GM06990 (cell line): ENCODE results near the gene EPHB1.

Experiments
- DNase-seq: peaks from one replicate; pipeline ENCODE4 v3.0.0-alpha.2; 2011; ENCODE audit not compliant: insufficient read length; ENCODE audit errors: extremely low read depth
- H3K27me3 ChIP-seq: replicated peaks from 2 replicates; pipeline ENCODE4 v1.6.0; 2011; ENCODE audit warnings: low read length; ENCODE audit not compliant: control insufficient read depth, insufficient read depth
- H3K36me3 ChIP-seq: 2 replicates; pipeline ENCODE4 v1.5.1; 2011; ENCODE audit warnings: low read length; ENCODE audit not compliant: control insufficient read depth, insufficient read depth
- H3K4me3 ChIP-seq: replicated peaks from 2 replicates; pipeline ENCODE4 v1.5.1; 2011; ENCODE audit warnings: low read depth, mild to moderate bottlenecking, control low read depth, low read length
- CTCF ChIP-seq: IDR thresholded peaks from 2 replicates; pipeline ENCODE4 v1.5.1; 2011; ENCODE audit warnings: low read length, control low read depth, mild to moderate bottlenecking, inconsistent platforms; ENCODE audit not compliant: insufficient read depth, poor library complexity, severe bottlenecking

The EPHB1 gene

GRCh38 chr3:134761213-134761612 lies 33.8 kb upstream of the EPHB1 start:
- Histone ChIP-seq H3K27me3 (no peaks in the 10 kb centered on the region; the same call in none of the 2 replicates), H3K4me3 (no peak overlapping the region), H3K36me3 (no peaks in the 10 kb centered on the region)
- no peak for TF ChIP-seq CTCF
- DNase-seq = no peak

GRCh38 chr3:134762016-134762415 lies 33.0 kb upstream of the EPHB1 start:
- no peaks in the 10 kb centered on the region for H3K36me3 ChIP-seq
- no peaks in the 10 kb centered on the region; the same call in none of the 2 replicates for H3K27me3 ChIP-seq
- TF ChIP-seq CTCF = no peak
- H3K4me3 ChIP-seq = no peak overlapping the region
- DNase-seq = no peak

- TF ChIP-seq CTCF = no peak
- Histone ChIP-seq H3K36me3 (no peaks in the 10 kb centered on the region), H3K4me3 (no peak overlapping the region), H3K27me3 (no peaks in the 10 kb centered on the region; the same call in 1 of the 2 replicates)
- no peak for DNase-seq
These were observed 29.6 kb upstream of the EPHB1 start for GRCh38 chr3:134765468-134765867.

- no peak for TF ChIP-seq CTCF
- no peak for DNase-seq
- no peak overlapping the region for H3K4me3 ChIP-seq
- H3K27me3 ChIP-seq = no peaks in the 10 kb centered on the region; the same call in 1 of the 2 replicates
- H3K36me3 ChIP-seq = no peaks in the 10 kb centered on the region
These were observed 28.8 kb upstream of the EPHB1 start for GRCh38 chr3:134766290-134766689.

- H3K4me3 ChIP-seq = no peak overlapping the region
- no peaks in the 10 kb centered on the region for H3K36me3 ChIP-seq
- H3K27me3 ChIP-seq = no peaks in the 10 kb centered on the region; the same call in 1 of the 2 replicates
- no peak for TF ChIP-seq CTCF
- no peak for DNase-seq
These were observed 26.9 kb upstream of the EPHB1 start for GRCh38 chr3:134768116-134768515.

GRCh38 chr3:134768837-134769236 lies 26.2 kb upstream of the EPHB1 start:
- Histone ChIP-seq H3K27me3 (no peaks in the 10 kb centered on the region; the same call in 1 of the 2 replicates), H3K4me3 (no peak overlapping the region)
- no peak for TF ChIP-seq CTCF

More at GRCh38 chr3:134768837-134769236, 26.2 kb upstream of the EPHB1 start:
- no peak for DNase-seq
- no peaks in the 10 kb centered on the region for H3K36me3 ChIP-seq
